Fibroblast of mammary gland (primary cell): Measurements from ENCODE around the gene ZC3H12D.

ENCODE experiments used
- DNase-seq: peaks from one replicate; pipeline ENCODE4 v3.0.0-alpha.2; 2010; ENCODE audit warnings: low read depth
- H3K4me3 ChIP-seq: 2 replicates; pipeline ENCODE4 v1.5.1; 2011; ENCODE audit warnings: low read depth, mild to moderate bottlenecking, low read length, moderate library complexity; ENCODE audit not compliant: control insufficient read depth
- TF ChIP-seq, protein P1 (sequence below): conservative IDR thresholded peaks from 2 replicates; pipeline ENCODE4 v1.5.1; 2011; ENCODE audit warnings: low read depth, low read length, inconsistent platforms; ENCODE audit not compliant: control insufficient read depth, insufficient read depth

The ZC3H12D gene

DNA sequence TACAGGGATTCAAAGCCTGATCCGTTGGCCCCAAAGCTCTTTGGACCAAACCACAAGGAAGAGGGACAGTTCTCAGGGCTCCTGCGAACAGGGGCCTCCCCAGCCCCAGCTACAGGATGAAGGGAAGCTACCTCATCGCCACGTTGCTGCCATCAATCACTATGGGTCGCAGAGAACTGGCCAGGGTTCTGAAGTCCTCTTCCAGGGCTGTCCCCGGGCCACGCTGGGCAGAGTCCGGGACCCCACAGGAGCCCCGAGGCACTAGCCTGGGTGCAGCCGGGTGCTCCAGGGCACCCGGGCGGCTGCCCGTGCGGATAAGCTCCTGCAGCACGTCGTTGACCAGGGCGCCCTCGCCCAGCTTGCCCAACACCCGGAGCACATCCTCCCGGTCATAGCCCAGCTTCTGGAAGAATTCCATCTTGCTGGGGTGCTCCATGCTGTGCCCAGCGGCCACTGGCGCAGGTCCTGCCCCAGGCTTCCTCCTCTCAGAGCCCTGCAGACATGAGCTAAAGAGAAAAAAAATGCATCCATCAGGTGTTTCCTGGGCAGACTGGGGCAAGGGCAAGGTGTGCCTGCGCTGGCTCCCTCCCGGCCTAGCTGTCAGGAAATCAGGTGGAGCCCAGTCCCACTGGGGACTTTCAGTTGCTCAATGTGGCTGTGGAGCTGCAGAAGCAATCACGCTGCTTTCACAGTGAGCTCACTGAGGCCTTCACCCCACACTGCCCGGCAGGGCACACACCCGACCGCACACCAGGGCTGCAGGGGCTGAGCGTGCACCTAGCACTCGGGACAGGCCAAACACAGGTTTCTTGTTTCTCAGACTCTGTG, 10.5 kb downstream of the ZC3H12D start:
- TF ChIP-seq, protein P1, sequence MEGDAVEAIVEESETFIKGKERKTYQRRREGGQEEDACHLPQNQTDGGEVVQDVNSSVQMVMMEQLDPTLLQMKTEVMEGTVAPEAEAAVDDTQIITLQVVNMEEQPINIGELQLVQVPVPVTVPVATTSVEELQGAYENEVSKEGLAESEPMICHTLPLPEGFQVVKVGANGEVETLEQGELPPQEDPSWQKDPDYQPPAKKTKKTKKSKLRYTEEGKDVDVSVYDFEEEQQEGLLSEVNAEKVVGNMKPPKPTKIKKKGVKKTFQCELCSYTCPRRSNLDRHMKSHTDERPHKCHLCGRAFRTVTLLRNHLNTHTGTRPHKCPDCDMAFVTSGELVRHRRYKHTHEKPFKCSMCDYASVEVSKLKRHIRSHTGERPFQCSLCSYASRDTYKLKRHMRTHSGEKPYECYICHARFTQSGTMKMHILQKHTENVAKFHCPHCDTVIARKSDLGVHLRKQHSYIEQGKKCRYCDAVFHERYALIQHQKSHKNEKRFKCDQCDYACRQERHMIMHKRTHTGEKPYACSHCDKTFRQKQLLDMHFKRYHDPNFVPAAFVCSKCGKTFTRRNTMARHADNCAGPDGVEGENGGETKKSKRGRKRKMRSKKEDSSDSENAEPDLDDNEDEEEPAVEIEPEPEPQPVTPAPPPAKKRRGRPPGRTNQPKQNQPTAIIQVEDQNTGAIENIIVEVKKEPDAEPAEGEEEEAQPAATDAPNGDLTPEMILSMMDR, result no peak
- DNase-seq, result no peak
- H3K4me3 ChIP-seq, result no peak overlapping the region

DNA sequence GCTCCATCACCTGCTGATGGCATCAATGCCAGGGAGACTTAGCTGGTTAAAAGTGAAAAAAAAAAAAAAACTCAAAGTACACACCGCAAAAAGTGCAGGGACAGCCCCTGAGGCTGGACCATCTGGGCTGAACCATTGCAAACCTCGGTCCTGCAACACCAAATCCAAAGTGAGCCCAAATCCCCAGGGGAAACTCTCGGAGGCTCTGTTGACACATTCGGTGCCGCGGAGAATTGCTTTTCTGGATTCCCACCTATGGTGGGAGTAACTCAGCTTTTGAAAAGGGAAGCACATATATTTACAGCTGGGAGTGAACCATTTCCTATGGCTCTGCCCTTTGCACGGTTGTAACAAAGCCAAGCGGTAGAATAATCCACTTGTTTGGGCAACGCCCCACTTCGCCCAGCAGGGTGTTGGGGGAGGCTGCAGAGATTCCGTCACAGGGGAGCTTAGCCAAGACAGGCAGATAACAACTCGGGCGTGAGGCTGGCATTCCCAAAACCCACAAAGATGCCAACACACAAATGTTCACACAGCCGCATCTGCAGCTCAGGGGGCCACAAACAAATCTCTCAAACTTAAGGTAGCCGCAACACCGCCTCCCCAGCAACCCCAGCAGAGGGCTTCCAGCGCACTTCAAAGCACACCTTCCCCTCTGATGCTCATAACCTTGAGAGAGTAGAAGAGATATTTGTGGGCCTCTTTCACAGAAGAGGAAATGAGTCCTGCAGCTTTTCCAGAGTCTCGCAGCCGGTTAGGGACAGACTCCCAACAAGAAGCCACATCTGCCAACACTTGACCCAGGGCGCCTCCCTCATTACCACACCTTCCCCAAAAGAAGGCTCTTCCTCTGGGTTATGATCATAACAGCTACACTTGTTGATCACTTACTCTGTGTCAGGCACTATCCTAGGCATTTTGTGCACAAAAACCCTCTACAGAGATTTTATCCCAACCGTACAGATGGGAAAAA, 11.4 kb downstream of the ZC3H12D start:
- TF ChIP-seq, protein P1, result no peak
- no peak overlapping the region for H3K4me3 ChIP-seq
- DNase-seq, result no peak

DNA sequence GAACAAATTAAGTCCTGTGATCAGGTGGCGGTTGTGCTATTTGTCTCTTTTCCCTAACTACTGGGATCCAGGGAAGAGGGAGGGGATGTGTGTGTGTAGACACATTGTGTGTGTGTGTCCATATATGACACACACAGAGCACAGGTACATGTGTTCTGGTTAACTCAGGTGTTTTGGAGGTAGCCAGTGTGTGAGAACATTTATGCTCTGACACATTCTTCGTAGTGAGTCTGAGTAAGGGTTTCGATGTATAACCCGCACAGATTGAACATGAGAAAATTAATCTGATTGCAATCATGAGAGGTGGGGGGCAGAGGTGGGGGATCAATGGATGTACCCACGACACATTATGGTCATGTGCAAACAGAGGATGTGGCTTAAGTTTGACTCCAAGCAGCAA, 12.6 kb downstream of the ZC3H12D start:
- DNase-seq, result no peak
- H3K4me3 ChIP-seq, result no peak overlapping the region
- TF ChIP-seq, protein P1, result no peak

DNA sequence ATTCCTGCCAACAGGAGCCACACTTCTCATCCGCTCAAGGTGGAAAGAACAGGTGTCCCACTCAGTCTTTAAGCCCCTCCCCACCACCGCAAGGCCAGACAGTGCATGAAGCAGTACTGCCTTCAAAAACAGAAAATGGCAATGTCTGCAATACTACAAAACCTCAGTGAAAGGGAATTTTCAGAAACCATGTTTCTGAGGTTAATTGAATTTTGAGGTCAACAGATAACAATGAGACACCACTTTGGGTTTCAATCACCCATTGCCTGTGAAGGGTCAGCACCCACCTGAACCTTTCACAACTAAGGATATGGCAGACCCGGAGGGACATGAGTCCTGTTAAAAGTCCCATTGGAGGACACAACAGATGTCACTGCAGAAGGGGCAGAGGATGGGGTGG, 13.0 kb downstream of the ZC3H12D start:
- H3K4me3 ChIP-seq, result no peak overlapping the region
- TF ChIP-seq, protein P1, result no peak
- DNase-seq, result no peak

DNA sequence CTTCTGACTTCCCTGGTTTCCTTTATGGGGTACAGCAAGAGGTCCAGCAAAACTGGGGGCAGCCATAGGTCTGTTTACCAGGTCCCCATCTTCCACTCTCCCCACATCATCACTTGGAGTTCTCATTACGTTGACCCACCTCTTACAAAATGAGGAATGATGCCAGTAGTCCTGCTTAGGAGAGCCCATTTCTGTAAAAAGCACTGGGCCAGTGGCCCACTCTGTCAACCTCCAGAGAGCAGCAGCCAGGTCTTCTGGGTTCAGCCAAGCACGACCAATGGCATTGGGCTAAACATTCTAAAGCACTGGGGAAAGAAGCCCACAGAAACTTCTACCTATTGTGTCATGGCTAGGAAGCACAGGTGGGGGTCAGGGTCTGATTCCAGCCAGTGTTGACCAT, 13.9 kb downstream of the ZC3H12D start:
- no peak overlapping the region for H3K4me3 ChIP-seq
- TF ChIP-seq, protein P1, result no peak
- DNase-seq, result no peak

DNA sequence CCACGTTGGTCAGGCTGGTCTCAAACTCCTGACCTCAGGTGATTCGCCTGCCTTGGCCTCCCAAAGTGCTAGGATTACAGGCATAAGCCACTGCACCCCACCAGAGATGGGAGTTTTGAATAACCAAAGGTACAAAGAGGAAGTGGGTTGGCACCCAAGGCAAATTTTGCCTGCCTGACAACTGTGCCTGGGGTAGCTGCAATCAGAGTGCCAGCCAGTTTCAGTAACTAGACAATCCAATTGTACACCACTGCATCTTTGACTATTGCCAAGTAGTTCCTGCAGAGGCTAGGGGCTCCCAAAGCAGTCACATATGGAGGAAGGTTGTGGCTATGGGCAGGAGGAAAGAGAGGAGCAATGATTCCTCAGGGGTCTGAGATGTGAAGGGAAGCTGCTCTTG, 16.6 kb downstream of the ZC3H12D start:
- TF ChIP-seq, protein P1, result no peak
- H3K4me3 ChIP-seq, result no peak overlapping the region
- no peak for DNase-seq
